HCT116 (cell line): Measurements from ENCODE around the gene RASA4.
"Not testable (repeated sequence)": the region's sequence is repeated elsewhere in the genome, so short reads cannot be mapped to it uniquely, and the experiment has no call there.

Source experiments
- CEBPB ChIP-seq: IDR thresholded peaks from 2 replicates; pipeline ENCODE4 v1.6.1; 2012; ENCODE audit warnings: low read depth
- EZH2 ChIP-seq: fragments of 200-600 bp; sonication (generic); IDR thresholded peaks from 2 replicates; pipeline ENCODE4 v1.6.1; 2017; ENCODE audit warnings: antibody characterized with exemption, mixed run types
- EZH2phosphoT487 ChIP-seq: fragments of 200-600 bp; IDR thresholded peaks from 2 replicates; pipeline ENCODE4 v1.6.1; 2018; ENCODE audit warnings: antibody characterized with exemption, borderline replicate concordance
- POLR2A ChIP-seq: IDR thresholded peaks from 2 replicates; pipeline ENCODE4 v1.7.0; 2011; ENCODE audit warnings: borderline replicate concordance; ENCODE audit not compliant: insufficient read depth, insufficient read length; ENCODE audit errors: extremely low read depth
- POLR2AphosphoS5 ChIP-seq: IDR thresholded peaks from 2 replicates; pipeline ENCODE4 v1.6.1; 2011; ENCODE audit warnings: mild to moderate bottlenecking, low read depth, low read length, moderate library complexity
- RAD21 ChIP-seq: IDR thresholded peaks from 2 replicates; pipeline ENCODE4 v1.6.1; 2012; ENCODE audit warnings: low read depth, mild to moderate bottlenecking
- SRF ChIP-seq: IDR thresholded peaks from 2 replicates; pipeline ENCODE4 v1.6.1; 2012; ENCODE audit warnings: low read depth
- YY1 ChIP-seq: IDR thresholded peaks from 2 replicates; pipeline ENCODE4 v1.6.1; 2011; ENCODE audit warnings: low read length, low read depth, moderate library complexity, mild to moderate bottlenecking; ENCODE audit not compliant: insufficient replicate concordance; ENCODE audit errors: extremely low read depth
- ZNF274 ChIP-seq: fragments of 200-500 bp; sonication (Bioruptor generic); IDR thresholded peaks from 2 replicates; pipeline ENCODE4 v1.6.1; 2014; ENCODE audit warnings: mild to moderate bottlenecking, low read depth, low read length, inconsistent platforms
- TF ChIP-seq, protein P1 (sequence below), 3 experiments: fragments of 200-600 bp in 1 of 3; sonication (generic) in 1 of 3; IDR thresholded peaks in 2 of 3; conservative IDR thresholded peaks in 1 of 3; 2 replicates each; pipeline ENCODE4 v1.5.1; 2012 to 2017; ENCODE audit warnings: low read depth in 2 of 3, low read length in 2 of 3, antibody characterized with exemption in 1 of 3, borderline replicate concordance in 1 of 3, control low read depth in 1 of 3, mild to moderate bottlenecking in 1 of 3, mixed read lengths in 1 of 3, mixed run types in 1 of 3, moderate library complexity in 1 of 3; ENCODE audit not compliant: insufficient read depth in 1 of 3
- TF ChIP-seq, protein P2 (sequence below): IDR thresholded peaks from 2 replicates; pipeline ENCODE4 v1.6.1; 2012
- TF ChIP-seq, protein P3 (sequence below): IDR thresholded peaks from 2 replicates; pipeline ENCODE4 v1.6.1; 2011; ENCODE audit warnings: mild to moderate bottlenecking, low read length, moderate library complexity; ENCODE audit not compliant: insufficient replicate concordance; ENCODE audit errors: extremely low read depth
- TF ChIP-seq, protein P4 (sequence below): IDR thresholded peaks from 2 replicates; pipeline ENCODE4 v1.6.1; 2012; ENCODE audit warnings: low read depth

DNA sequence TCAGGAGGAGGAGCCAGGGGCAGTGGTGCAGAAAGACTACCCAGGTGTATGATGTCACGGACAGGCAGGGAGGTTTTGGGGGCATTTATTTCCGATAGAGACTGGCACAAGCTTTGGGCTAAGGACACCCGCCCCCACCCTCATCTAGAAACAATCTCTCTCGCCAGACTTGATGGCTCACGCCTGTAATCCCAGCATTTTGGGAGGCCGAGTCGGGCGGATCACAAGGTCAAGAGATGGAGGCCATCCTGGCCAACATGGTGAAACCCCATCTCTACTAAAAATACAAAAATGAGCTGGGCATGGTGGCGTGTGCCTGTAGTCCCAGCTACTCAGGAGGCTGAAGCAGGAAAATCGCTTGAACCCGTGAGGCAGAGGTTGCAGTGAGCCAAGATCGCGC lies 20.4 kb upstream of the RASA4 start:
- TF ChIP-seq POLR2A, RAD21, YY1, EZH2, ZNF274, EZH2phosphoT487, CEBPB, SRF, POLR2AphosphoS5: not testable (repeated sequence)
- TF ChIP-seq, protein P1, sequence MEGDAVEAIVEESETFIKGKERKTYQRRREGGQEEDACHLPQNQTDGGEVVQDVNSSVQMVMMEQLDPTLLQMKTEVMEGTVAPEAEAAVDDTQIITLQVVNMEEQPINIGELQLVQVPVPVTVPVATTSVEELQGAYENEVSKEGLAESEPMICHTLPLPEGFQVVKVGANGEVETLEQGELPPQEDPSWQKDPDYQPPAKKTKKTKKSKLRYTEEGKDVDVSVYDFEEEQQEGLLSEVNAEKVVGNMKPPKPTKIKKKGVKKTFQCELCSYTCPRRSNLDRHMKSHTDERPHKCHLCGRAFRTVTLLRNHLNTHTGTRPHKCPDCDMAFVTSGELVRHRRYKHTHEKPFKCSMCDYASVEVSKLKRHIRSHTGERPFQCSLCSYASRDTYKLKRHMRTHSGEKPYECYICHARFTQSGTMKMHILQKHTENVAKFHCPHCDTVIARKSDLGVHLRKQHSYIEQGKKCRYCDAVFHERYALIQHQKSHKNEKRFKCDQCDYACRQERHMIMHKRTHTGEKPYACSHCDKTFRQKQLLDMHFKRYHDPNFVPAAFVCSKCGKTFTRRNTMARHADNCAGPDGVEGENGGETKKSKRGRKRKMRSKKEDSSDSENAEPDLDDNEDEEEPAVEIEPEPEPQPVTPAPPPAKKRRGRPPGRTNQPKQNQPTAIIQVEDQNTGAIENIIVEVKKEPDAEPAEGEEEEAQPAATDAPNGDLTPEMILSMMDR (IDR thresholded peaks at IDR 0.05 in 2 of 3, conservative IDR thresholded peaks at IDR 0.05 in 1 of 3; ENCODE audit: borderline replicate concordance in 1 of 3, insufficient read depth in 1 of 3, low read depth in 2 of 3, low read length in 2 of 3): not testable (repeated sequence)
- TF ChIP-seq, protein P2, sequence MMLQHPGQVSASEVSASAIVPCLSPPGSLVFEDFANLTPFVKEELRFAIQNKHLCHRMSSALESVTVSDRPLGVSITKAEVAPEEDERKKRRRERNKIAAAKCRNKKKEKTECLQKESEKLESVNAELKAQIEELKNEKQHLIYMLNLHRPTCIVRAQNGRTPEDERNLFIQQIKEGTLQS: not testable (repeated sequence)
- TF ChIP-seq, protein P3, sequence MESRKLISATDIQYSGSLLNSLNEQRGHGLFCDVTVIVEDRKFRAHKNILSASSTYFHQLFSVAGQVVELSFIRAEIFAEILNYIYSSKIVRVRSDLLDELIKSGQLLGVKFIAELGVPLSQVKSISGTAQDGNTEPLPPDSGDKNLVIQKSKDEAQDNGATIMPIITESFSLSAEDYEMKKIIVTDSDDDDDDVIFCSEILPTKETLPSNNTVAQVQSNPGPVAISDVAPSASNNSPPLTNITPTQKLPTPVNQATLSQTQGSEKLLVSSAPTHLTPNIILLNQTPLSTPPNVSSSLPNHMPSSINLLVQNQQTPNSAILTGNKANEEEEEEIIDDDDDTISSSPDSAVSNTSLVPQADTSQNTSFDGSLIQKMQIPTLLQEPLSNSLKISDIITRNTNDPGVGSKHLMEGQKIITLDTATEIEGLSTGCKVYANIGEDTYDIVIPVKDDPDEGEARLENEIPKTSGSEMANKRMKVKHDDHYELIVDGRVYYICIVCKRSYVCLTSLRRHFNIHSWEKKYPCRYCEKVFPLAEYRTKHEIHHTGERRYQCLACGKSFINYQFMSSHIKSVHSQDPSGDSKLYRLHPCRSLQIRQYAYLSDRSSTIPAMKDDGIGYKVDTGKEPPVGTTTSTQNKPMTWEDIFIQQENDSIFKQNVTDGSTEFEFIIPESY: not testable (repeated sequence)
- TF ChIP-seq, protein P4, sequence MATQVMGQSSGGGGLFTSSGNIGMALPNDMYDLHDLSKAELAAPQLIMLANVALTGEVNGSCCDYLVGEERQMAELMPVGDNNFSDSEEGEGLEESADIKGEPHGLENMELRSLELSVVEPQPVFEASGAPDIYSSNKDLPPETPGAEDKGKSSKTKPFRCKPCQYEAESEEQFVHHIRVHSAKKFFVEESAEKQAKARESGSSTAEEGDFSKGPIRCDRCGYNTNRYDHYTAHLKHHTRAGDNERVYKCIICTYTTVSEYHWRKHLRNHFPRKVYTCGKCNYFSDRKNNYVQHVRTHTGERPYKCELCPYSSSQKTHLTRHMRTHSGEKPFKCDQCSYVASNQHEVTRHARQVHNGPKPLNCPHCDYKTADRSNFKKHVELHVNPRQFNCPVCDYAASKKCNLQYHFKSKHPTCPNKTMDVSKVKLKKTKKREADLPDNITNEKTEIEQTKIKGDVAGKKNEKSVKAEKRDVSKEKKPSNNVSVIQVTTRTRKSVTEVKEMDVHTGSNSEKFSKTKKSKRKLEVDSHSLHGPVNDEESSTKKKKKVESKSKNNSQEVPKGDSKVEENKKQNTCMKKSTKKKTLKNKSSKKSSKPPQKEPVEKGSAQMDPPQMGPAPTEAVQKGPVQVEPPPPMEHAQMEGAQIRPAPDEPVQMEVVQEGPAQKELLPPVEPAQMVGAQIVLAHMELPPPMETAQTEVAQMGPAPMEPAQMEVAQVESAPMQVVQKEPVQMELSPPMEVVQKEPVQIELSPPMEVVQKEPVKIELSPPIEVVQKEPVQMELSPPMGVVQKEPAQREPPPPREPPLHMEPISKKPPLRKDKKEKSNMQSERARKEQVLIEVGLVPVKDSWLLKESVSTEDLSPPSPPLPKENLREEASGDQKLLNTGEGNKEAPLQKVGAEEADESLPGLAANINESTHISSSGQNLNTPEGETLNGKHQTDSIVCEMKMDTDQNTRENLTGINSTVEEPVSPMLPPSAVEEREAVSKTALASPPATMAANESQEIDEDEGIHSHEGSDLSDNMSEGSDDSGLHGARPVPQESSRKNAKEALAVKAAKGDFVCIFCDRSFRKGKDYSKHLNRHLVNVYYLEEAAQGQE: not testable (repeated sequence)
